WTC11 (cell line): ENCODE data around the gene OOSP4A. TPM values are rescaled to one million over a fixed set of nuclear protein-coding genes. Genes with fewer than 3 reads are reported as not detected.

Source experiments
- ATAC-seq: fragments of 200-7000 bp; cut with Tn5 transposase; 2 replicates; pipeline ENCODE4 v1.10.0; 2021; ENCODE audit warnings: mild to moderate bottlenecking, moderate library complexity
- CTCF ChIA-PET: fragments of 300-600 bp; sonication (Branson Sonifier 250); formaldehyde crosslinking; loops from one replicate; lab custom pipeline; 2021; ENCODE audit warnings: antibody characterized with exemption; lab: Charles Lee
- POLR2A ChIA-PET: fragments of 350-600 bp; sonication (Branson Sonifier 250); formaldehyde crosslinking; loops from one replicate; lab custom pipeline; 2021; ENCODE audit warnings: antibody characterized with exemption; lab: Charles Lee
- DNase-seq: peaks from one replicate; pipeline ENCODE4 v3.0.0; 2021; ENCODE audit warnings: low spot score
- H3K27ac Mint-ChIP-seq: 2 replicates; pipeline ENCODE4 v1.8.0; 2021; ENCODE audit warnings: mixed read lengths
- H3K27me3 Mint-ChIP-seq: 2 replicates; pipeline ENCODE4 v1.8.0; 2021; ENCODE audit warnings: low read depth, mild to moderate bottlenecking, moderate library complexity, mixed read lengths
- H3K36me3 Mint-ChIP-seq: 2 replicates; pipeline ENCODE4 v1.8.0; 2021; ENCODE audit warnings: mixed read lengths
- H3K4me1 Mint-ChIP-seq: 2 replicates; pipeline ENCODE4 v1.8.0; 2022; ENCODE audit warnings: mixed read lengths
- H3K4me3 Mint-ChIP-seq: 2 replicates; pipeline ENCODE4 v1.8.0; 2021; ENCODE audit warnings: mild to moderate bottlenecking, moderate library complexity, mixed read lengths
- H3K9me3 Mint-ChIP-seq: 2 replicates; pipeline ENCODE4 v1.8.0; 2021; ENCODE audit warnings: mixed read lengths
- ATF1 ChIP-seq: sonication (generic); formaldehyde crosslinking; IDR thresholded peaks from 2 replicates; pipeline ENCODE4 v1.8.1; 2023; ENCODE audit warnings: mild to moderate bottlenecking, moderate library complexity, missing genetic modification reagents
- CREB1 ChIP-seq: sonication (generic); formaldehyde crosslinking; IDR thresholded peaks from 2 replicates; pipeline ENCODE4 v1.8.0; 2023; ENCODE audit warnings: mild to moderate bottlenecking, missing genetic modification reagents
- ELF4 ChIP-seq: sonication (generic); formaldehyde crosslinking; IDR thresholded peaks from 2 replicates; pipeline ENCODE4 v1.8.1; 2022; ENCODE audit warnings: low read depth, mild to moderate bottlenecking, moderate library complexity, missing genetic modification reagents
- EMX1 ChIP-seq: fragments of 250-450 bp; sonication (Bioruptor Pico); IDR thresholded peaks from 2 replicates; pipeline ENCODE4 v1.8.0; 2021; ENCODE audit warnings: mild to moderate bottlenecking
- GTF2I ChIP-seq: fragments of 250-450 bp; sonication (Bioruptor Pico); conservative IDR thresholded peaks from 2 replicates; pipeline ENCODE4 v1.4.0; 2021; ENCODE audit warnings: mild to moderate bottlenecking
- KAT7 ChIP-seq: sonication (generic); formaldehyde crosslinking; IDR thresholded peaks from 2 replicates; pipeline ENCODE4 v1.8.1; 2023; ENCODE audit warnings: missing genetic modification reagents, mild to moderate bottlenecking, borderline replicate concordance
- NFATC4 ChIP-seq: fragments of 250-450 bp; sonication (Bioruptor Pico); IDR thresholded peaks from 2 replicates; pipeline ENCODE4 v1.9.0; 2021; ENCODE audit warnings: mild to moderate bottlenecking
- NR2C2 ChIP-seq: sonication (generic); formaldehyde crosslinking; IDR thresholded peaks from 2 replicates; pipeline ENCODE4 v1.8.0; 2022; ENCODE audit warnings: mild to moderate bottlenecking, missing genetic modification reagents
- OVOL2 ChIP-seq: fragments of 250-450 bp; sonication (Bioruptor Pico); IDR thresholded peaks from 2 replicates; pipeline ENCODE4 v1.9.0; 2021; ENCODE audit warnings: mild to moderate bottlenecking, borderline replicate concordance
- TCF7 ChIP-seq: sonication (generic); formaldehyde crosslinking; IDR thresholded peaks from 2 replicates; pipeline ENCODE4 v1.8.0; 2022; ENCODE audit warnings: mild to moderate bottlenecking, low read depth, missing genetic modification reagents, moderate library complexity
- ZBTB21 ChIP-seq: sonication (generic); formaldehyde crosslinking; IDR thresholded peaks from 2 replicates; pipeline ENCODE4 v1.8.1; 2023; ENCODE audit warnings: mild to moderate bottlenecking, missing genetic modification reagents, borderline replicate concordance
- total RNA-seq: library from RNA; stranded (reverse); gene quantifications from 3 replicates; pipeline ENCODE4 v1.2.3, GENCODE V29; 2021
- TF ChIP-seq, protein P1 (sequence below): sonication (generic); formaldehyde crosslinking; IDR thresholded peaks from 2 replicates; pipeline ENCODE4 v1.8.1; 2022; ENCODE audit warnings: low read depth, mild to moderate bottlenecking, moderate library complexity, missing genetic modification reagents, borderline replicate concordance
- TF ChIP-seq, protein P2 (sequence below): fragments of 250-450 bp; sonication (Bioruptor Pico); IDR thresholded peaks from 2 replicates; pipeline ENCODE4 v2.1.2; 2022; ENCODE audit warnings: mild to moderate bottlenecking, moderate library complexity
- TF ChIP-seq, protein P3 (sequence below): fragments of 200-600 bp; IDR thresholded peaks from 2 replicates; pipeline ENCODE4 v1.8.0; 2022; ENCODE audit warnings: antibody characterized with exemption
- TF ChIP-seq, protein P4 (sequence below): sonication (generic); formaldehyde crosslinking; IDR thresholded peaks from 2 replicates; pipeline ENCODE4 v1.8.1; 2023; ENCODE audit warnings: mild to moderate bottlenecking, missing genetic modification reagents, moderate library complexity
- TF ChIP-seq, protein P5 (sequence below): sonication (generic); formaldehyde crosslinking; conservative IDR thresholded peaks from 2 replicates; pipeline ENCODE4 v1.8.1; 2023; ENCODE audit warnings: mild to moderate bottlenecking, low read depth, missing genetic modification reagents, moderate library complexity

OOSP4A gene
- total RNA-seq, 1 experiment from 2014 or later, result not detected

DNA sequence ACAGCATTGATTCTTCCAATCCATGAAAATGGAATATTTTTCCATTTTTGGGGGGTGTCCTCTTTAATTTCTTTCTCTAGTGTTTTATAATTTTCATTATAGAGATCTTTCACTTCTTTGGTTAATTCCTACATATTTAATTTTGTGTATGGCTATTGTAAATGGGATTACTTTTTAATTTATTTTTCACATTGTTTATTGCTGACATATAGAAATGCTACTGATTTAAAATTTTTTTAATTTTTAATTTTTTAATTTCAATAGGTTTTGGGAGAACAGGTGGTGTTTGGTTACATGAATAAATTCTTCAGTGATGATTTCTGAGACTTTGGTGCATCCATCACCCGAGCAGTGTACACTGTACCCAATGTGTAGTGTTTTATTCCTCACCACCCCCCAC is 26.6 kb downstream of the OOSP4A start:
- ChIA-PET POLR2A (no interaction called here), CTCF (no interaction called here)
- Mint-ChIP-seq H3K27ac (no peak overlapping the region), H3K4me3 (no peak overlapping the region), H3K4me1 (no peaks in the 10 kb centered on the region), H3K27me3 (no peaks in the 10 kb centered on the region), H3K9me3 (peaks cover 41% of the 10 kb centered on the region), H3K36me3 (peaks cover 15% of the 10 kb centered on the region; the same call in 1 of the 2 replicates)
- ATAC-seq, result no peak
- TF ChIP-seq EMX1 (CRISPR knock-in tag) (no peak), ATF1 (no peak)
- no peak for DNase-seq

DNA sequence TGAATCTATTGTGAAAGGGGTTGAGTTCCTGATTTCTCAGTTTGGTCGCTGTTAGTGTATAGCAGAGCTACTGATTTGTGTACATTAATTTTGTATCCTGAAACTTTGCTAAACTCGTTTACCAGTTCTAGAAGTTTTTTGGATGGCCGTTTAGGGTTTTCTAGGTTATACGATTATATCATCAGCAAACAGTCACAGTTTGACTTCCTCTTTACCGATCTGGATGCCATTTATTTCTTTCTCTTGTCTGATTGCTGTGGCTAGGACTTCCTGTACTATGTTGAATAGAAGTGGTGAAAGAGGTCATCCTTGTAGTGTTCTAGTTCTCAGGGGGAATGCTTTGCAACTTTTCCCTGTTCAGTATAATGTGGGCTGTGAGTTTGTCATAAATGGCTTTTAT is 28.6 kb downstream of the OOSP4A start:
- Mint-ChIP-seq H3K27ac (no peak overlapping the region), H3K4me3 (no peak overlapping the region), H3K4me1 (no peaks in the 10 kb centered on the region), H3K36me3 (peaks cover 15% of the 10 kb centered on the region; the same call in 1 of the 2 replicates), H3K9me3 (peaks cover 41% of the 10 kb centered on the region), H3K27me3 (no peaks in the 10 kb centered on the region)
- CTCF ChIA-PET, result no interaction called here
- POLR2A ChIA-PET, result no interaction called here
- DNase-seq (no peak), ATAC-seq (no peak)
- TF ChIP-seq ZBTB21 (CRISPR knock-in tag) (no peak), TCF7 (CRISPR knock-in tag) (no peak), NR2C2 (CRISPR knock-in tag) (no peak), NFATC4 (no peak), CREB1 (CRISPR knock-in tag) (no peak)
- TF ChIP-seq, protein P1, sequence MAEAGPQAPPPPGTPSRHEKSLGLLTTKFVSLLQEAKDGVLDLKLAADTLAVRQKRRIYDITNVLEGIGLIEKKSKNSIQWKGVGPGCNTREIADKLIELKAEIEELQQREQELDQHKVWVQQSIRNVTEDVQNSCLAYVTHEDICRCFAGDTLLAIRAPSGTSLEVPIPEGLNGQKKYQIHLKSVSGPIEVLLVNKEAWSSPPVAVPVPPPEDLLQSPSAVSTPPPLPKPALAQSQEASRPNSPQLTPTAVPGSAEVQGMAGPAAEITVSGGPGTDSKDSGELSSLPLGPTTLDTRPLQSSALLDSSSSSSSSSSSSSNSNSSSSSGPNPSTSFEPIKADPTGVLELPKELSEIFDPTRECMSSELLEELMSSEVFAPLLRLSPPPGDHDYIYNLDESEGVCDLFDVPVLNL (CRISPR knock-in tag), result no peak
- TF ChIP-seq, protein P2, sequence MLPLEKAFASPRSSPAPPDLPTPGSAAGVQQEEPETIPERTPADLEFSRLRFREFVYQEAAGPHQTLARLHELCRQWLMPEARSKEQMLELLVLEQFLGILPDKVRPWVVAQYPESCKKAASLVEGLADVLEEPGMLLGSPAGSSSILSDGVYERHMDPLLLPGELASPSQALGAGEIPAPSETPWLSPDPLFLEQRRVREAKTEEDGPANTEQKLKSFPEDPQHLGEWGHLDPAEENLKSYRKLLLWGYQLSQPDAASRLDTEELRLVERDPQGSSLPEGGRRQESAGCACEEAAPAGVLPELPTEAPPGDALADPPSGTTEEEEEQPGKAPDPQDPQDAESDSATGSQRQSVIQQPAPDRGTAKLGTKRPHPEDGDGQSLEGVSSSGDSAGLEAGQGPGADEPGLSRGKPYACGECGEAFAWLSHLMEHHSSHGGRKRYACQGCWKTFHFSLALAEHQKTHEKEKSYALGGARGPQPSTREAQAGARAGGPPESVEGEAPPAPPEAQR (CRISPR knock-in tag), result no peak
- TF ChIP-seq, protein P3, sequence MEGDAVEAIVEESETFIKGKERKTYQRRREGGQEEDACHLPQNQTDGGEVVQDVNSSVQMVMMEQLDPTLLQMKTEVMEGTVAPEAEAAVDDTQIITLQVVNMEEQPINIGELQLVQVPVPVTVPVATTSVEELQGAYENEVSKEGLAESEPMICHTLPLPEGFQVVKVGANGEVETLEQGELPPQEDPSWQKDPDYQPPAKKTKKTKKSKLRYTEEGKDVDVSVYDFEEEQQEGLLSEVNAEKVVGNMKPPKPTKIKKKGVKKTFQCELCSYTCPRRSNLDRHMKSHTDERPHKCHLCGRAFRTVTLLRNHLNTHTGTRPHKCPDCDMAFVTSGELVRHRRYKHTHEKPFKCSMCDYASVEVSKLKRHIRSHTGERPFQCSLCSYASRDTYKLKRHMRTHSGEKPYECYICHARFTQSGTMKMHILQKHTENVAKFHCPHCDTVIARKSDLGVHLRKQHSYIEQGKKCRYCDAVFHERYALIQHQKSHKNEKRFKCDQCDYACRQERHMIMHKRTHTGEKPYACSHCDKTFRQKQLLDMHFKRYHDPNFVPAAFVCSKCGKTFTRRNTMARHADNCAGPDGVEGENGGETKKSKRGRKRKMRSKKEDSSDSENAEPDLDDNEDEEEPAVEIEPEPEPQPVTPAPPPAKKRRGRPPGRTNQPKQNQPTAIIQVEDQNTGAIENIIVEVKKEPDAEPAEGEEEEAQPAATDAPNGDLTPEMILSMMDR, result no peak
- TF ChIP-seq, protein P4, sequence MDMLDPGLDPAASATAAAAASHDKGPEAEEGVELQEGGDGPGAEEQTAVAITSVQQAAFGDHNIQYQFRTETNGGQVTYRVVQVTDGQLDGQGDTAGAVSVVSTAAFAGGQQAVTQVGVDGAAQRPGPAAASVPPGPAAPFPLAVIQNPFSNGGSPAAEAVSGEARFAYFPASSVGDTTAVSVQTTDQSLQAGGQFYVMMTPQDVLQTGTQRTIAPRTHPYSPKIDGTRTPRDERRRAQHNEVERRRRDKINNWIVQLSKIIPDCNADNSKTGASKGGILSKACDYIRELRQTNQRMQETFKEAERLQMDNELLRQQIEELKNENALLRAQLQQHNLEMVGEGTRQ (CRISPR knock-in tag), result no peak

DNA sequence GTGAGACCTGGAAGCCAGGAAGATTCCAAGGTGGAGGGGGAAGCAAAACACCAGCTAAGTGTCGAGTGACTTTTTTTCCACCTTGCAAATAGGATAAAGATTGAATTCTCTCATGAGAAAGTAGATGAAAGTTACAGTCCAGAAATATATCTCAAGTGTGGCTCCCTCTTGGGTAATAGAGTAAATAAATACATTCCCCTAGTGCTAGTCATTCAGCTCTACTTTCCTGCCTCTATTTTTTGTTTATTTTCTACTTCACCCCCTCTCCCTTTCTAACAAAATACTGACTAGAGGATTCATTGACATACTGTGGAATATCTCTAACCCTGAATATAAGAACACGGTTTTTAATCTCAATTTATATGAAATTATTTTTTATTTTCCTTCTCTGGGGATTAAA is 34.0 kb downstream of the OOSP4A start:
- Mint-ChIP-seq H3K27ac (no peak overlapping the region), H3K36me3 (no peaks in the 10 kb centered on the region), H3K9me3 (peaks cover 5% of the 10 kb centered on the region), H3K4me1 (peaks cover 8% of the 10 kb centered on the region), H3K4me3 (no peak overlapping the region), H3K27me3 (no peaks in the 10 kb centered on the region)
- CTCF ChIA-PET, result interaction anchor here (0.6 kb wide), 1 partner anchor 44 kb away, joined by 3 read pairs; no protein-coding TSS in a partner anchor
- ATAC-seq (no peak), DNase-seq (no peak)
- POLR2A ChIA-PET, result no interaction called here
- TF ChIP-seq OVOL2 (CRISPR knock-in tag) (no peak), ELF4 (CRISPR knock-in tag) (no peak), GTF2I (CRISPR knock-in tag) (no peak), KAT7 (no peak), ATF1 (no peak)
- TF ChIP-seq, protein P5, sequence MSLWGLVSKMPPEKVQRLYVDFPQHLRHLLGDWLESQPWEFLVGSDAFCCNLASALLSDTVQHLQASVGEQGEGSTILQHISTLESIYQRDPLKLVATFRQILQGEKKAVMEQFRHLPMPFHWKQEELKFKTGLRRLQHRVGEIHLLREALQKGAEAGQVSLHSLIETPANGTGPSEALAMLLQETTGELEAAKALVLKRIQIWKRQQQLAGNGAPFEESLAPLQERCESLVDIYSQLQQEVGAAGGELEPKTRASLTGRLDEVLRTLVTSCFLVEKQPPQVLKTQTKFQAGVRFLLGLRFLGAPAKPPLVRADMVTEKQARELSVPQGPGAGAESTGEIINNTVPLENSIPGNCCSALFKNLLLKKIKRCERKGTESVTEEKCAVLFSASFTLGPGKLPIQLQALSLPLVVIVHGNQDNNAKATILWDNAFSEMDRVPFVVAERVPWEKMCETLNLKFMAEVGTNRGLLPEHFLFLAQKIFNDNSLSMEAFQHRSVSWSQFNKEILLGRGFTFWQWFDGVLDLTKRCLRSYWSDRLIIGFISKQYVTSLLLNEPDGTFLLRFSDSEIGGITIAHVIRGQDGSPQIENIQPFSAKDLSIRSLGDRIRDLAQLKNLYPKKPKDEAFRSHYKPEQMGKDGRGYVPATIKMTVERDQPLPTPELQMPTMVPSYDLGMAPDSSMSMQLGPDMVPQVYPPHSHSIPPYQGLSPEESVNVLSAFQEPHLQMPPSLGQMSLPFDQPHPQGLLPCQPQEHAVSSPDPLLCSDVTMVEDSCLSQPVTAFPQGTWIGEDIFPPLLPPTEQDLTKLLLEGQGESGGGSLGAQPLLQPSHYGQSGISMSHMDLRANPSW (CRISPR knock-in tag), result no peak
